ENCODE measurements around the gene GRID2. TPM values are rescaled to one million over a fixed set of nuclear protein-coding genes. Genes with fewer than 3 reads are reported as not detected.

Gene GRID2
- total RNA-seq, 1 donor from 2014 or later, result 2.1 TPM

- H3K4me1 Mint-ChIP-seq (ENCODE audit: low read depth, unreplicated experiment), result peaks cover 4% of the 10 kb centered on the region
- peaks cover 2% of the 10 kb centered on the region for H3K27me3 Mint-ChIP-seq (ENCODE audit: unreplicated experiment)
- peak; percentile 15 for DNase-seq
- no peaks in the 10 kb centered on the region for H3K9me3 Mint-ChIP-seq (ENCODE audit: unreplicated experiment)
- no peaks in the 10 kb centered on the region for H3K36me3 Mint-ChIP-seq (ENCODE audit: unreplicated experiment)
- TF ChIP-seq CTCF (IDR thresholded peaks at IDR 0.05; ENCODE audit: partially characterized antibody, unreplicated experiment), result no peak
- H3K4me3 Mint-ChIP-seq (ENCODE audit: unreplicated experiment), result no peak overlapping the region
- no peak overlapping the region for H3K27ac Mint-ChIP-seq (ENCODE audit: unreplicated experiment)
These were observed 1162.7 kb downstream of the GRID2 start for GRCh38 chr4:93466446-93466845.

- peaks cover 4% of the 10 kb centered on the region for H3K4me1 Mint-ChIP-seq (ENCODE audit: low read depth, unreplicated experiment)
- no peaks in the 10 kb centered on the region for H3K9me3 Mint-ChIP-seq (ENCODE audit: unreplicated experiment)
- peaks cover 2% of the 10 kb centered on the region for H3K27me3 Mint-ChIP-seq (ENCODE audit: unreplicated experiment)
- H3K4me3 Mint-ChIP-seq (ENCODE audit: unreplicated experiment), result no peak overlapping the region
- DNase-seq, result no peak
- no peak overlapping the region for H3K27ac Mint-ChIP-seq (ENCODE audit: unreplicated experiment)
- no peak for TF ChIP-seq CTCF (IDR thresholded peaks at IDR 0.05; ENCODE audit: partially characterized antibody, unreplicated experiment)
- no peaks in the 10 kb centered on the region for H3K36me3 Mint-ChIP-seq (ENCODE audit: unreplicated experiment)
These were observed 1163.9 kb downstream of the GRID2 start for GRCh38 chr4:93467484-93468155.

GRCh38 chr4:93469560-93469959 is 1165.8 kb downstream of the GRID2 start:
- no peak for DNase-seq
- TF ChIP-seq CTCF (IDR thresholded peaks at IDR 0.05; ENCODE audit: partially characterized antibody, unreplicated experiment), result no peak
- Mint-ChIP-seq H3K9me3 (ENCODE audit: unreplicated experiment) (no peaks in the 10 kb centered on the region), H3K4me1 (ENCODE audit: low read depth, unreplicated experiment) (peaks cover 4% of the 10 kb centered on the region), H3K36me3 (ENCODE audit: unreplicated experiment) (no peaks in the 10 kb centered on the region), H3K27ac (ENCODE audit: unreplicated experiment) (no peak overlapping the region), H3K27me3 (ENCODE audit: unreplicated experiment) (peaks cover 2% of the 10 kb centered on the region), H3K4me3 (ENCODE audit: unreplicated experiment) (no peak overlapping the region)

- H3K27ac Mint-ChIP-seq (ENCODE audit: unreplicated experiment), result no peak overlapping the region
- TF ChIP-seq CTCF (IDR thresholded peaks at IDR 0.05; ENCODE audit: partially characterized antibody, unreplicated experiment), result no peak
- DNase-seq, result no peak
- H3K9me3 Mint-ChIP-seq (ENCODE audit: unreplicated experiment), result no peaks in the 10 kb centered on the region
- no peaks in the 10 kb centered on the region for H3K27me3 Mint-ChIP-seq (ENCODE audit: unreplicated experiment)
- no peak overlapping the region for H3K4me3 Mint-ChIP-seq (ENCODE audit: unreplicated experiment)
- H3K4me1 Mint-ChIP-seq (ENCODE audit: low read depth, unreplicated experiment), result no peaks in the 10 kb centered on the region
- no peaks in the 10 kb centered on the region for H3K36me3 Mint-ChIP-seq (ENCODE audit: unreplicated experiment)
These were observed 1172.0 kb downstream of the GRID2 start for GRCh38 chr4:93475730-93476129.

- Mint-ChIP-seq H3K4me1 (ENCODE audit: low read depth, unreplicated experiment) (no peaks in the 10 kb centered on the region), H3K4me3 (ENCODE audit: unreplicated experiment) (no peak overlapping the region)
These were observed 1175.0 kb downstream of the GRID2 start for GRCh38 chr4:93478805-93479204.

More at GRCh38 chr4:93478805-93479204, 1175.0 kb downstream of the GRID2 start:
- TF ChIP-seq CTCF (IDR thresholded peaks at IDR 0.05; ENCODE audit: partially characterized antibody, unreplicated experiment), result no peak
- no peak for DNase-seq
- Mint-ChIP-seq H3K27ac (ENCODE audit: unreplicated experiment) (no peak overlapping the region), H3K36me3 (ENCODE audit: unreplicated experiment) (no peaks in the 10 kb centered on the region), H3K27me3 (ENCODE audit: unreplicated experiment) (no peaks in the 10 kb centered on the region), H3K9me3 (ENCODE audit: unreplicated experiment) (no peaks in the 10 kb centered on the region)
